ENCODE measurements around the gene MT1X.
A peak's percentile ranks its signal among the peaks of the same experiment; 100 is the strongest.

The MT1X gene

DNA sequence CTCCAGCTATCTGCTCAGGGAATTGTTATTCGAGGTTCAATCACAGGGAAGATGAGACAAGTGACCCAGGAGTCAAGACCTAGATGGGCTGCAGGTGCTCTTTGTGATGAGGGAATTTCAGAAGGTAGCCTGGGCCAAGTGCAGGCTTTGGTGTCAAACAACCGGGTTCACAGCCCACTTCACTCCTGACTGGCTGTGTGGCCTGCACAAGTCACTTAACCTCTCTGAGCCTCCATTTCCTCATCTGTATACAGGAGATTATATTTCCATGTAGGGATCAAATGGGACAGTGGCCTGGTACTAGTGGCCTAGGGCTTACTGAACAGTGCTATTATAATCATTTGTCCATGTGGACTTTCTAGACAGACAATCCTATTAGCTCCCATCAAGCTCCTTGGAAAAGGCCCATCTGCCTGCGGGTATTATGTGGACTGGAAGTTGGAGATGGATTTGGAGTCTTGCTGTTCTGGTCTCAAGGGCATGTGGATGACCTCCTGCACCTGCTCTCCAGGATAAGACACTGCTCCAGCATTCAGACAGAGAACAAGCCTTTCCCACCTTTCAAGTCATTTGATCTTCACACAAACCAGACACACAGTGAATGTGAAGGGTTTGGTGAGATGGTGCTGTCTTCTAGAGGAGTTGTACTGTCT lies 3.1 kb upstream of the MT1X start:
- no peak for DNase-seq (ENCODE audit: low spot score)

DNA sequence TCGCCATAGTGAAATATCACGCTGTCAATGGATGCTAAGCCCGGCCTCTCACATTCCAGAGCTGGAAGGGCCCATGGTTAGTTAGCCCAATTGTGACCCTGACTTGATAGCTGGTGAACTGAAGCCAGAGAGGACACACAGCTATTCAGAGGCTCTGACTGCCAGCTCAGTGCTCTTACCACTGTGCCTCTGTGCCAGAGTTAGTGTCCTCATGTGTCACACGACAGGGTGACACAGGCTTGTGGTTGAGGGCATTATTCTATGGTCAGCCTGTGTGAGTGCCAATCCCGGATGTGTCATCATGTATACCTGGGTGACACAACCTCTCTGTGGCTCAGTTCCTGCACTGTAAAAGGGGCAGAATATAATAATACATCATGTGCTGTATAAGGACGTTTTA lies 2.5 kb upstream of the MT1X start:
- no peak for DNase-seq (ENCODE audit: low spot score)

DNA sequence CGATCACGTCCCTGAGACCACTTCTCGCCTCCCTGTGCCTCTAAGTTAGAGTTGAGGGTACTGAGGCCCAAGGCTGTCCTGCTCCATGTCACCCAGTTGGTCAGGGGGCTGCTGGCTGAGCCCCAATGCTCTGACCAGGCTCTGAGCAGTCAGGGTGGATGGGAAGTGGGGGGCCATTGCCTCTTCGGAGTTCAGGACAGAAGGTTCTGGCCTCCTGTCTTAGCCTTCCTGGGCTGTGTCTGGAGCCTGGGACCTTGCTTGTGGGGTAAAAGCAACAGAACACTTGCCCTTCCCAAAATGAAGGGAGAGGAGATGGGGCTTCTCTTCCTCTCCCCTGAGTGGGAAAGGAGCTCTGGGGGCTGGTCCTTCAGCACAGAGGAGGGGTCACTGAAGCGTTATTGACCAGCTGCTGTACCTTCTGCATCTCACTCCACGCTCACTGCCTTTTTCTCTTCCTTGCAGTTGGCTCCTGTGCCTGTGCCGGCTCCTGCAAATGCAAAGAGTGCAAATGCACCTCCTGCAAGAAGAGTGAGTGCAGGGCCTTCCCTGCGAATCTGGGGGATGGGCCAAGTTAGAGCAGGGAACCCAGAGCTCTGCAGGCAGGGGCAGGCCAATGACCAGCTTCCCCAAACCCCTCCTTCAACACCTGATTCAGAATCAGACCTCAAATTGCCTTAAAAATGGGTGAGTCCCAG lies 580 bp downstream of the MT1X start:
- DNase-seq (ENCODE audit: low spot score), result no peak

DNA sequence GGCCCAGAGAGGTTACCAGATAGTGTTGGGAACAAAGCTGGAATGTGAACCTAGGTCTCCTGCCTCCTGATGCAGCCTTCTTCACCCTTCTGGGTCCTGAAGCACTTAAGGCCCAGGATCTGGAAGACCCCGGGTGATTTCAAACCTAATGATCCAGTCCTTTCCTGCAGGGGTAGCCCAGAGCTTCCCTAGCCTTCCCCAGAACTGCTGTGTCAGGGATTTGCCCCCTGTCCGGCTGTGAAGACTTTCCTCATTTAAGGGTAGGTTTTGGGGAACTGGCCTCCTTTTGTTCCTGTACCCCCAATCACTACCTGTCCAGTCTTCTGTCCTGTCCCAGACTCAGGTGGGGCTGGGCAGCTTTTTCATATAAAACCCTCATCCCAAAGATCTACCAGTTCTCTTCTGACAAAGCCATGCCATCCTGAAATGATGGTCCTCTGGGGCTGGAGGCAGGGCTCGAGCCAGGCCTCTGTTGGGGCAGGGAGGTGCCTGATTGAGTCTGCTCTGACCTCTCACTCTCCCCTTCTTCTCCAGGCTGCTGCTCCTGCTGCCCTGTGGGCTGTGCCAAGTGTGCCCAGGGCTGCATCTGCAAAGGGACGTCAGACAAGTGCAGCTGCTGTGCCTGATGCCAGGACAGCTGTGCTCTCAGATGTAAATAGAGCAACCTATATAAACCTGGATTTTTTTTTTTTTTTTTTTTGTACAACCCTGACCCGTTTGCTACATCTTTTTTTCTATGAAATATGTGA lies 1.3 kb downstream of the MT1X start:
- DNase-seq (ENCODE audit: low spot score), result no peak

DNA sequence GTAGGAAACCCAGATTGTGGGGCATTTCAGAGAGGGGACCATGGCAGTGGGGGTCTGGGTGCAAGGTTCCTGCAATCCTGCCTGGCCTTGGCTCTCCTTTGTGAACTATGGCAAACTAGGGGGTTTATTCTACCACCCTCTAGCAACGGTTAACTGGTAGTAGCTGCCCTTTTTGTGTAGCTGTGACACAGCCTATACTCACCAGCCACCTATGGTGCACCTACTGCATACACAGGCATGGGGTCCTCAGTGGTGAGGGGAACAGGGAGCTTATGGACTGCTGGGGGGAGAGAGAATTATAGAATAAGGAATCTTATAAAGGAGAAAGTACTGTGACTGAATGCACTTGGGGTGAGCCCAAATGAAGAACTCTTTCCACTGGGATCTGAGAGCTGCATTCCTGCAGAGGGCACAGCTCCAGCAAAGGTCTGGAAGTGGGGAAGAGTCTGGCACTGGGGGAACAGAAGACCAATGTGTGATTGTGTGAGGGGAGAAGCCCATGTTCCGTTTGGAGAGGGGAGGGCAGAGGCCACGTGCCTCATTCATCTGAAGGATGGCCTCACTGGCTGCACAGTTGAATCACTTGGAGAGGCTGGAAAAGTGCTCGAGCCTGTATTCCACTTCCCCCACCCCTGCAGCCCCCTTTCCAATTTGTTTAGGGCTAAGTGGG lies 2.1 kb downstream of the MT1X start:
- peak; percentile 19 for DNase-seq (ENCODE audit: low spot score)

DNA sequence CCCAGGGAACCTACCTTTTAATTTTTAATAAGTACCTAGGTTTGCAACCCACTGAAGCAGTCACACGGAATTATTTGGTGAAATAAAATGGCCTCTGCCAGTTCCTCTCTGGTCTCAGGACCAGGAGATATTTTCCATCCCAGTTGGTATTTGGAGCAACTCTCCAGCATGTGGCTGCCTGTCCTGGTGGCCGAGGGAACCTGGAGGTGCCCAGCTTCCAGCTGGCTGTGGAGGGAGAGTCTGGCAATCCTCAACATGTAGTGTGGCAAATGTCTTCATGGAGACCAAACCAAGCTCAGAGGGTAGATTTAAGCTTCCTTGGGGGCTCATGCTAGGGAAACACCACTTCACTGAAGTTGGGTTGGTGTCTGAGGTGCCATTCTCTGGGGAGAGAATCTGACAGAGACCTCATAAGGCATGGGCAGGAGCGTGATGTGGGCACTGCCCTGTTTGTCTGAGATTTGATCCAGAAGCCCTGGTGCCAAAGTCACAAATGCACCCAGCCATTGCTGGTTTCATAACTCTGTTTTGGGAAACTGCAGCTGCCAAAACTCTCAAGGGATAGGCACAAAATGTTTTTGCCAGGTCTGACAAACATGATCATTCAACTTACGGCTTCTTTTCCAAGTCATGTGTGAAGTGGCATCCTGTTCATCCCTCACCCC lies 2.8 kb downstream of the MT1X start:
- no peak for DNase-seq (ENCODE audit: low spot score)

DNA sequence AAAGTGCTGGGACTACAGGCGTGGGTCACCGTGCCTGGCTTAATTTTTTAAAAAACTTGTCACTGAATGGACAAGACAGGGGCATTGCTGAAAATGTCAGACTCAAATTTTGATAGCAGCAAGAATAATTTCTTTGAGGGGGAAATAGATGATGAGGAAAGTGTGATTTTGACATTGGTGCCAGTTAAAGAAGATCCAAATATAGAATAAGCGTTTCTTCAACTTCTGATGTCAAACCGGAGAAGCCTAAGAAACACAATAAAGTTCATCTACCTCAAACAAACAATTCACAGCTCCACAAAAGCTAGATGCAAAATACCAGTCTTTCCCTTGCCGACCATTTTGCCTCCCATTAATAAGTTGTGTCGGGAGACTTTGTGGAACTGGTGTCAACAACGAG lies 4.5 kb downstream of the MT1X start:
- DNase-seq (ENCODE audit: low spot score), result no peak

DNA sequence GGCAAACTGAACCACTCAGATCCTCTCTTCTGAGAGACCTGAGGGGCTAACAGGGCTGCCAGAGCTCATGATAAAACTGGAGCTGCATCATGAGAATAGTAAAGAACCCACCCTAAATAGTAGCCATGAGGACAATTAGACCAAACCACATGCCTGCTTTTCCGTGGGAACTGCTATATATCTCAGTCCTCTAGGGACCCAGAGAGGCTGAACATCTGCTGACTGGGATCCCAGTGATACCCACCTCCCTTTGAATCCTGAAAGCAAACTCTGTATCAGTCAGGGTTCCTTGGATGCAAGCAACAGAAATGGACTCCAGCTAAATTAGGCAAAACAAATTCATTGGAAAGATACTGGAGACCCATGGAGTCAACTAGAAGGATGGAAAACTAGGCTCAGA lies 6.5 kb downstream of the MT1X start:
- no peak for DNase-seq (ENCODE audit: low spot score)

DNA sequence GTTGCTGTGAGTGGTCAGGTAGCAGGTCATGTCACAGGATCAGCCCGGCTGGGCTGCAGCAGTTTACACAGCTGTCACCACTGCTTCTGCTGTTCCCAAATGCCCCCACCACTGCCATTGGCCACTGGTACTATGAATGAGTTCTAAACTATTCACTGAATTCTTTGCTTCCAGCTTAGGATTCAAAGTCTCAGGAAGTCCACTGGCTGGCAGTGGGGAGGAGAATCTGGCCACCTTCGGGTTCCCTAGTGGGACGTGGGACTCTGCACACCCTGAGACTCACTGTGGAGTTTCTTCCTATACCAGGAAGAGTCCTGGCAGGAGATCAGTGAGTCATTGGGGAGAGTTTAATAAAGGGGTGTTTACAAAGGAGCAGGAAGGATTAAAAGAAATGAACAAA lies 6.9 kb downstream of the MT1X start:
- no peak for DNase-seq (ENCODE audit: low spot score)

DNA sequence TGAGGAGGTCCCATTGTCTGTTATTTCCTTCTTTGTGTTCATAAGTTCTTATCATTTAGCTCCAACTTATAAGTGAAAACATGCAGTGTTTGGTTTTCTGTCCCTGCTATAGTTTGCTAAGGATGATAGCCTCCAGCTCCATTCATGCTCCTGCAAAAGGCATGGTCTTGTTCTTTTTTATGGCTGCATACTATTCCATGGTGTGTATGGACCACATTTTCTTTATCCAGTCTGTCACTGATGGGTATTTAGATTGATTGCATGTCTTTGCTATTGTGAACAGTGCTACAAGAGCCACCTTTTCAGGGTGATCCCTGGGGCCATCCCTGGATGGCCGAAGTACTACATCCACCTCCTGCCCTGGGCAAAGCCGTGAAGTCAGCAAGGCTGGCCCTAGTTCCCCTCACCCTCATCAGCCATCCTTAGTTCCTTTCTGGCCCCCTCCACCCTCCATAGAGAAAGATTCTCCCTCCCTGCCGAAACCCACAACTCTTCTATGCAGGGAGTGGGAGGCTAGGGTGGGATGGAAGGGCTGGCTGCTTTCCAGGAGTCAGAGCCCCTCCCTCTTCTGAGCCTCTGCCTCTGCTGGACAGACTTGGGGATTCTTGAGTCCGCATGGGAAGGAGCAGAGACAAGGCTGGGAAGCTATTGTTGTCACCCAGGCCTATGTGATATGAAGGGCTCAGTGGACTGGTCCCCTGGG lies 8.3 kb downstream of the MT1X start:
- DNase-seq (ENCODE audit: low spot score), result no peak

DNA sequence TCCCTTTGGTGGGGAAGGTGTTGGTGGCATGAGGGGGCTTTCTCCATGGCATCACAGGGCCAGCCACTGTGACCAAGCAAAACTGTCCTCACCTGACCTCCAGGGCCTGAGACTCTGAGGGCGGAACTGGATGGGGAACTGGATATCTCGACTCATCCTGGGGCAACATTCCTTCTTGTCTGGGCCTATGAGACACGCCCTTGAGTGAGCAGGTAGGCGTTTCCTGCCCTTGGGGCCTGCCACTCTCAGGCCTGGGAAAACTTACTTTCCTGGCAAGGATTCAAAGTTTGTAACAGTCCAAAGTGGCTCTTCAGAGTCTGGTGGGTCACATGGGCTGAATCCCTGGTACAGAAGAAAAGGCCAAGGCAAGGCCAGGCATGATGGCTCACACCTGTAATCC lies 9.6 kb downstream of the MT1X start:
- DNase-seq (ENCODE audit: low spot score), result peak; percentile 24

DNA sequence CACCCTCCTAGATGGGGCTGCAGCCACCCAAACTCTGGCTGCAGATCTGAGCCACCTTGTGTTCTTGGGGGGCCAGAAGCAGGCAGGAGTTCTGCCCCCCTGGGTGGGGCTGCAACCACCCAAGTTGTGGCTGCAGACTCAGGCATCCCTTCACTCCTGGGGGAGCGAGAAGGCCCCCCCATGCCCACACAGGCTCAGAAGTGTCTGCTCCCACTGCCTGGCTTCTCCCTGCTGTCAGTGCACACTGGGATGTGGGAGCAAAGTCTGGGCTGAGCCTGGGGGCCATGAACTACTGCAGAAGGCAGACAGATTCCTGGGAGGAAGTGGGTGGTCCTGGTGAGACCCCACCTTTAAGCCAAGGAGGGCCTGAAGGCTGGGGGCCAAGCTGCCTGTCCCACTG lies 13.0 kb downstream of the MT1X start:
- DNase-seq (ENCODE audit: low spot score), result no peak

DNA sequence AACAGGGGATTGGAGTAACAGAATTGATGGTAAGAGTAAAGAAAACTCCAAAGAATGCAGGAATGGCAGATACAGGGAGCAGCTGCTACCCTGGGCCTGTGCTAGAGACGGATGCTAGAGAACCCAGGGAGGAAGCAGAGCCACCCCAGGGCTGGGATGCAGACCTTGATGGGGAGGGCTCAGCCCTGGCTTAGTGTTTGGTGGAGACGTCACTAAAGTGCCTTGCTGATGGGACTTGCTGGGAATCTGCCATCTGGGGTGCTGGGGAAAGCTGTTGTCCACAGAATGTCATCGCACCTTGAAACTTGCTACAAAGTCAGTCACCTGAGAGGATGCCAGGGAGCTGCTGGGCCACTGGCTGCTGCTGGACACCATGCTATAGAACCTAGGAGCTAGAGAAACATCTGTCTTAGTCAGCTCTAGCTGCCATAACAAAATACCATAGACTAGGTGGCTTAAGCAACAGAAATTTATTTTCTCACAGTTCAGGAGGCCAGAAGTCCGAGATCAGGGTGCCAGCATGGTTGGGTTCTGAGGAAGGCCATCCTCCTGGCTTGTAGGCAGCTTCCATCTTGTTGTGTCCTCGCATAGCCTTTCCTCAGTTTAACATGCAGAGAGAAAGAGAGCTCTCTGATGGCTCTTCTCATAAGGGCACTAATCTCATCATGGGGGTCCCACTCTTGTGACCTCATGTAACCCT lies 15.3 kb downstream of the MT1X start:
- no peak for DNase-seq (ENCODE audit: low spot score)

DNA sequence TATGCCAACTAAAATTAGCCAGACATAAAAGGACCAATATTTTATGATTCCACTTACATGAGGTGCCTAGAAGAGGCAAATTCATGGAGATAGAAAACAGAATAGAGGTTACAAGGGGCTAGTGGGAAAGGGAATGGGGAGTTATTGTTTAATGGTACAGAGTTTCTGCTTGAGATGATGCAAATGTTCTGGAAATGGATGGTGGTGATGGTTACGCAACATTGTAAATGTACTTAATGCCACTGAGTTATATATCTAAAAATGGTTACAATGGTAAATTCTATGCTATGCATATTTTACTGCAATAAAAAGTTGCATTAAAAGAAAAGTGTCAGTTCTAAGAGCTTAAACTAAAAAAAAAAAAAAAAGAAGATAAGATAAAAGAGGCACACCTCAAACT lies 17.9 kb downstream of the MT1X start:
- DNase-seq (ENCODE audit: low spot score), result no peak

DNA sequence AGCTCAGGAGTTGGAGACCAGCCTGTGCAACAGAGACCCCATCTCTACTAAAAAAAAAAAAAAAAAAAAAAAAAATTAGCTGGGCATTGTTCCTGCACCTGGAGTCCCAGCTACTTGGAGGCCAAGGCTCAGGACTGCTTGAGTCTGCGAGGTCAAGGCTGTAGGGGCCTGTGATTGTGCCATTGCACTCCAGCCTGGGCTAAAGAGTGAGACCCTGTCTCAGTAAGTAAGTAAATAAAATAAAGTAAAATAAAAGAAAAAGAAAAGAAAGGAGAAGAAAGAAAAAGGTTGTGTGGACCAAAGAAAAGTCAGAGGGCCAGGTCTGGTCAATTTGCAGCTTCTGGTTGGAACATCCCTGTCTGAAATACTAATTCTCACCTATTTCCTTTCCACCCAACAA lies 18.4 kb downstream of the MT1X start:
- DNase-seq (ENCODE audit: low spot score), result no peak

DNA sequence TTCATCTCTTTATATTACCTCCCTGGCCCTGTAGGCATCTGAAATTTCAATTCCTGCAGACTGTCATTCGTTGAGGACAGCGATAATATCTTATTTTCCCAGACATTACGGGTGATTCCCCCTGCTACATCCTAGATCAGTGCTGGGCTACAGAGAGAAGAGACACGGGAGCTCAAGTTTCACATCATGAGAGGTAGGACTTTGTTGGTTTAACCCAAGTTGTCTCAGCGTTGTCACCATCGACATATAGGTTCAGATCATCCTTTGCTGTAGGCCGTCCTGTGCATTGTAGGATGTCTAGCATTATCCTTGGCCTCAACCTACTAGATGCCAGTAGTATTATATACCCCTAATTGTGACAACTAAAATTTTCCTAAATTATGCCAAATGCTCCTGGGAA lies 19.3 kb downstream of the MT1X start:
- no peak for DNase-seq (ENCODE audit: low spot score)

DNA sequence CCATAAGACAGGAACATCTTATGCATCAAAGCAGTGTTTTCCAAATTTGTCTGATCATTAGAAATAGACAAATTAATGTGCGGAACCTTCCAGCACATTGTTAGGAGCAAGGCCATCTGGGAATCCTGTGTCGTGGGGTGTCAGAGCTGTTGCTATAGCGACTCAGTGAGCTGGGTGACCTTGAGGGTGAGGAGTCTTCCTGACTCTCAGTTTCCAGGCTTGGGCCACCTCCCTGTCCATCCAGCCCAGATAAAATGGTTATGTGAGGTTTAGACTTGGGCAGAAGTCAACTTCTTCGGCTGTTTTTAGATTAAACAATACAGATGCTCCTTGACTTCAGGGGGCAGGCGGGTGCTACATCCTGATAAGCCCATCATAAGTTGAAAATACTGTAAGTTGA lies 20.6 kb downstream of the MT1X start:
- no peak for DNase-seq (ENCODE audit: low spot score)

DNA sequence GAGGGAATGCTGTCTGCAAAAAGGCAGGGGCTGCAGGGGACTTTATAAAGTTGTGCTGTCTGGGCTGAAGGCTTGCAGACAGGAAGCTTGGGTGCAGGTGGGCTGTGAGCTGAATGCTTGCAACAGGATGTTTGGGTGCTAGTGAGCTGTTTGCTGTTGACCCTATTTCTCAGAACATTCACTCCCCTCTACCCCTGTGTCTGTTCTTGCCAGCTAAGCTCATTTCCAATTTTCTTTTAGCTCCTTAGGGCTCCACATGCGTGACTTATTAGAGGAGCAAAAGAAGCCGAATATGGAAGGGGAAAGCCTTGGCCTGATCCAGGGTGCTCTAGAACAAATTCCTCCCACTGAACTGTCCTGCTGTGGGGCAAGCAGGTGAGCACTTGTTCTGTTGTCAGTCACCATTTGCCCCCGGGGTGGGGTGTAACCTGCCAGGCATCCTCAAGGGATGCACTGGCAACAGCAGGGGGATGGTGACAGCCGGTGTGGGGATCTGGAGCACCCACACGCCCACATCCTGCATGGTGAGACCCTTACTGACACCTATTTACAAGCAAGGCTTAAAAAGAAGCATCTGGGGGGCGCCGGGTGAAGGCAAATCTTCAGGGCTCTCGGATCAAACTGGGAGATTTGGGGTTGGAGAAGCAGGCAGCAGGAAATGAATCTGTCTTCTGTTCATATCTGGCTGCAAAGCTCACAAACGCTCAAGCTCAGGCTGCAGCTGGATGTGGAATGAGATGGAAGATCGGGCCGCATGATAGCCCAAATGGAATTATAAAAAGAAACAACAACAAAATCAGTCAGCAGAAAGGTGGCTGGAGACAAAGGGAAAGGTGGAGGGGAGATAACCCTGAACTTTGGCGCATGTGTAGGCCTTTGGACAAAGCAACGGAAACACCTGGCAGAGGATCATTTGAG lies 26.5 kb downstream of the MT1X start:
- DNase-seq (ENCODE audit: low spot score), result no peak

DNA sequence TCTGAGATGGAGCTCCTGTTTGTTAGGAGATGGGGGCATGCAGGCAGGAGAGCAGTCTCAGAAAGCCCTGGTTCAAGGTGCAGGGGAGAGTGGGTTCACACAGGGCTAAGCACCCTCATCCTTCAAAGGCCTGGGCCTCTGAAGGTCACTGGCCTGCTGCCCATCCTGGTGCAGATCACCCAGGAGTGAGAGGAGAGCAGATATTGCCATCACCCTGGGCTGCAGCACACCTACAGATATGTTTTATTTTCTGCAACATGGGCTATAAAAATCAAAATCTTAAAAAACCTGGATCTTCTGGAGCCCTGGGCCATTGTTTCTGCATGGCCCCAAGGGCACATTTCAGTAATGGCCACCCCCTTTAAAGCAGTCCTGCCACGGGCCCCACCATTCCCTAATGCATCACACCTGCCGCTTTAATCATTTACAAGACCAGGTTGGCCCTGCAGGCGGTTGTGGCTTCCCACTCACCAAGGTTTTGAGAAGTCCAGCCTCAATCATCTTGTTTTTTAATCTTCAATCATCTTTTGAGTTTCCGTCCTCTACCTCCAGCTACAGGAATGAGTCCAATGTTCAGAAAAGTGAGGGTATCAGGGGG lies 27.3 kb downstream of the MT1X start:
- no peak for DNase-seq (ENCODE audit: low spot score)

Measured in GM03348 (cell line).